AML-193 (cell line): Measurements from ENCODE around the gene ZFP3.
A peak's percentile ranks its signal among the peaks of the same experiment; 100 is the strongest.
"Not testable (repeated sequence)": the region's sequence is repeated elsewhere in the genome, so short reads cannot be mapped to it uniquely, and the experiment has no call there.

Source experiments
- DNase-seq, 2 experiments: peaks; one replicate each; lab custom pipeline; 2025; lab: John Stamatoyannopoulos, UW

Gene ZFP3

GRCh38 chr17:5078106-5079028, at the start of gene ZFP3:
TSS of gene ZFP3 (plus strand) at chr17:5078467. CDS start at chr17:5091505, 13,038 bp downstream.
- DNase-seq = no peak

- DNase-seq = not testable (repeated sequence)
Observed at GRCh38 chr17:5030168-5030567, 48.1 kb upstream of the ZFP3 start.

GRCh38 chr17:5031365-5032082, 46.7 kb upstream of the ZFP3 start:
- peak; percentile 17 to 40 for DNase-seq

GRCh38 chr17:5032865-5033264, 45.4 kb upstream of the ZFP3 start:
- no peak for DNase-seq

- no peak for DNase-seq
Observed at GRCh38 chr17:5033352-5034015, 44.8 kb upstream of the ZFP3 start.

GRCh38 chr17:5034063-5034462, 44.2 kb upstream of the ZFP3 start:
- DNase-seq = no peak

GRCh38 chr17:5034651-5035050, 43.6 kb upstream of the ZFP3 start:
- DNase-seq = no peak

- DNase-seq = no peak
Observed at GRCh38 chr17:5035315-5035714, 43.0 kb upstream of the ZFP3 start, which contains the start of gene SLC52A1. TSS of gene SLC52A1 (minus strand) at chr17:5035426. CDS start at chr17:5034606, 820 bp downstream.

GRCh38 chr17:5042157-5043022, 35.9 kb upstream of the ZFP3 start:
- no peak for DNase-seq

GRCh38 chr17:5043524-5043923, 34.7 kb upstream of the ZFP3 start:
- DNase-seq = no peak

GRCh38 chr17:5044630-5045029, 33.6 kb upstream of the ZFP3 start:
- DNase-seq = no peak

- no peak for DNase-seq
Observed at GRCh38 chr17:5045496-5045895, 32.8 kb upstream of the ZFP3 start.

- no peak for DNase-seq
Observed at GRCh38 chr17:5047446-5047845, 30.8 kb upstream of the ZFP3 start.

- DNase-seq = no peak
Observed at GRCh38 chr17:5049314-5049841, 28.9 kb upstream of the ZFP3 start.

GRCh38 chr17:5050278-5050677, 28.0 kb upstream of the ZFP3 start:
- DNase-seq = no peak

GRCh38 chr17:5055543-5055942, 22.7 kb upstream of the ZFP3 start:
- no peak for DNase-seq

- DNase-seq = no peak
Observed at GRCh38 chr17:5065227-5065744, 13.0 kb upstream of the ZFP3 start.

GRCh38 chr17:5068236-5068635, 10.0 kb upstream of the ZFP3 start:
- DNase-seq = no peak

- DNase-seq = no peak
Observed at GRCh38 chr17:5069724-5070123, 8.5 kb upstream of the ZFP3 start.

GRCh38 chr17:5075472-5075871, 2.8 kb upstream of the ZFP3 start:
- DNase-seq = not testable (repeated sequence)

GRCh38 chr17:5077275-5077674, 992 bp upstream of the ZFP3 start:
- DNase-seq = not testable (repeated sequence)
